Upper lobe of right lung (tissue), 1 donor: ENCODE measurements around the gene BCO2. TPM values are rescaled to one million over a fixed set of nuclear protein-coding genes. Genes with fewer than 3 reads are reported as not detected.
"Not testable (repeated sequence)": the region's sequence is repeated elsewhere in the genome, so short reads cannot be mapped to it uniquely, and the experiment has no call there.

ENCODE experiments used
- ATAC-seq: fragments of 200-7000 bp; cut with Tn5 transposase; one replicate; pipeline ENCODE4 v1.9.1; 2020; ENCODE audit warnings: mild to moderate bottlenecking, moderate library complexity
- DNase-seq: peaks from one replicate; pipeline ENCODE4 v3.0.0-alpha.2; 2020
- H3K27ac ChIP-seq: fragments of 200-600 bp; one replicate; pipeline ENCODE4 v1.8.0; 2022
- H3K27me3 ChIP-seq: fragments of 200-600 bp; one replicate; pipeline ENCODE4 v1.8.0; 2022; ENCODE audit warnings: mild to moderate bottlenecking
- H3K36me3 ChIP-seq: fragments of 200-600 bp; one replicate; pipeline ENCODE4 v1.8.0; 2022
- H3K4me1 ChIP-seq: fragments of 200-600 bp; one replicate; pipeline ENCODE4 v1.8.0; 2022
- H3K4me3 ChIP-seq: fragments of 200-600 bp; one replicate; pipeline ENCODE4 v1.8.0; 2022; ENCODE audit warnings: mild to moderate bottlenecking
- H3K9me3 ChIP-seq: fragments of 200-600 bp; one replicate; pipeline ENCODE4 v1.8.0; 2022
- CTCF ChIP-seq: fragments of 200-600 bp; IDR thresholded peaks from one replicate; pipeline ENCODE4 v1.8.0; 2022; ENCODE audit warnings: antibody characterized with exemption
- intact Hi-C: fragments of 100-400 bp; cut with DNase I; formaldehyde crosslinking; loops from one replicate; pipeline ENCODE4 v1.11.0; 2022
- total RNA-seq: library from RNA; stranded (reverse); fragmentation: NEBNext Ultra II Directional; extraction: Animal tissue kit (Norgen Biotek cat#: 25700); gene quantifications from one replicate; pipeline ENCODE4 v1.2.1, GENCODE V29; 2021
- donor health status: DM: no; HTN: yes; CAD: no; lungs with severe emphysema.

BCO2 gene
- total RNA-seq, 1 donor from 2014 or later = 7.7 TPM

- intact Hi-C loops = no loop called here
- DNase-seq = no peak
- no peak for ATAC-seq
- H3K36me3 ChIP-seq = no peaks in the 10 kb centered on the region
- H3K4me1 ChIP-seq = no peaks in the 10 kb centered on the region
- H3K9me3 ChIP-seq = no peaks in the 10 kb centered on the region
- H3K4me3 ChIP-seq = no peak overlapping the region
- no peaks in the 10 kb centered on the region for H3K27me3 ChIP-seq
- no peak for TF ChIP-seq CTCF
- no peak overlapping the region for H3K27ac ChIP-seq
Observed at GRCh38 chr11:112196519-112197087, 21.3 kb downstream of the BCO2 start.

- H3K27me3 ChIP-seq, intact Hi-C loops, H3K4me3 ChIP-seq, H3K27ac ChIP-seq, H3K36me3 ChIP-seq, H3K9me3 ChIP-seq, ATAC-seq, H3K4me1 ChIP-seq, DNase-seq: not testable (repeated sequence)
Observed at GRCh38 chr11:112199101-112199500, 23.8 kb downstream of the BCO2 start.

DNA sequence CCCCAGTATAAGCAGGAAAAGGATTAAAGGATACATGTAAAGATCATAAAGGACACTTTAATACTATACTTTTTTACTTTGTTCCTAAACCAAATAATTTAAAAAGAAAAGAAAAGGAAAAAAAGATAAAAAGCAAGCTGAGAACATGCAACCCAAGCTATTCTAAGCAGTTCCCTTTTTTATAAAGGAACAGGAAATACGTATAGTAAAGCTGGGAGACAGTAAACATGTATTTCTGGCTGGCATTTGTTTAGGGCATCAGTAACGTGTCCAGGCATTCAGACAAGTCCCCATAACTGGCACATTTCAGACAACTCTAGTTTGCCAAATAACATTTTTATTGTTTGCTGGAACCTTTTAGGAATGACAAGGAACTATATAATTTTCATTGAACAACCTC, 24.9 kb downstream of the BCO2 start:
- no peaks in the 10 kb centered on the region for H3K4me1 ChIP-seq
- no peaks in the 10 kb centered on the region for H3K9me3 ChIP-seq
- no peak for DNase-seq
- no peak for TF ChIP-seq CTCF
- H3K27ac ChIP-seq = no peak overlapping the region
- intact Hi-C loops = no loop called here
- ATAC-seq = no peak
- H3K36me3 ChIP-seq = no peaks in the 10 kb centered on the region
- no peaks in the 10 kb centered on the region for H3K27me3 ChIP-seq
- H3K4me3 ChIP-seq = no peak overlapping the region

DNA sequence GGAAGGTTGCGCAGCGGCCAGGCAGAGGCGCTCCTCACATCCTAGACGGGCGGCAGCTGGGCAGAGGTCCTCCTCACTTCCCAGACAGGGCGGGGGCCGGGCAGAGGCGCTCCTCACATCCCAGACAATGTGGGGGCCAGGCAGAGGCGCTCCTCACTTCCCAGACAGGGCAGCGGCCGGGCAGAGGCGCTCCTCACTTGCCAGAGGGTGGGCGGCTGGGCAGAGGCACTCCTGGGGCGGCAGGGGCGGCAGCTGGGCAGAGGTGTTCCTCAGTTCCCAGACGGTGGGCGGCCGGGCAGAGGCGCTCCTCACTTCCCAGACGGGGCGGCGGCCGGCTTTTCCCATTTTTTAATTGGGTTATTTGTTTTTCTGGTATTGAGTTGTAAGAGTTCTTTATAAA, 30.8 kb downstream of the BCO2 start:
- Histone ChIP-seq H3K36me3 (no peaks in the 10 kb centered on the region), H3K27me3 (no peaks in the 10 kb centered on the region), H3K4me3 (no peak overlapping the region), H3K9me3 (no peaks in the 10 kb centered on the region), H3K4me1 (no peaks in the 10 kb centered on the region), H3K27ac (no peak overlapping the region)
- DNase-seq (no peak), ATAC-seq (no peak)
- TF ChIP-seq CTCF = no peak
- intact Hi-C loops = no loop called here

DNA sequence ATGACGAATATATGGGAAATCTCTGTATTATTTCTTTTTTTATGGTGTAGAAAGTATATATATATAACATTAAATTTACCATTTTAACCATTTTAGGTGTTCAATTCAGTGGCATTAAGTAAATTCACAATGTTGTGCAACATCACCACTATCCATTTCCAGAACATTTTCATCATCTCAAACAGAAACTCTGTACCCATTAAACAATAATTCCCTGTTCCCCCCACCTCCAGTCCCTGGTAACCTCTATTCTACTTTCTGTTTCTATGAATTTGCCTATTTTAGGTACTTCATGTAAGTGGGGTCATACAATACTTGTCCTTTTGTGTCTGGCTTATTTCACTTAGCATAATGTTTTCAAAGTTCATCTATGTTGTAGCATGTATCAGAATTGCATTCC, 35.6 kb downstream of the BCO2 start:
- Histone ChIP-seq H3K9me3 (no peaks in the 10 kb centered on the region), H3K4me1 (no peaks in the 10 kb centered on the region), H3K27me3 (no peaks in the 10 kb centered on the region), H3K36me3 (no peaks in the 10 kb centered on the region), H3K4me3 (no peak overlapping the region), H3K27ac (no peak overlapping the region)
- DNase-seq = no peak
- intact Hi-C loops = no loop called here
- TF ChIP-seq CTCF = no peak
- ATAC-seq = no peak

DNA sequence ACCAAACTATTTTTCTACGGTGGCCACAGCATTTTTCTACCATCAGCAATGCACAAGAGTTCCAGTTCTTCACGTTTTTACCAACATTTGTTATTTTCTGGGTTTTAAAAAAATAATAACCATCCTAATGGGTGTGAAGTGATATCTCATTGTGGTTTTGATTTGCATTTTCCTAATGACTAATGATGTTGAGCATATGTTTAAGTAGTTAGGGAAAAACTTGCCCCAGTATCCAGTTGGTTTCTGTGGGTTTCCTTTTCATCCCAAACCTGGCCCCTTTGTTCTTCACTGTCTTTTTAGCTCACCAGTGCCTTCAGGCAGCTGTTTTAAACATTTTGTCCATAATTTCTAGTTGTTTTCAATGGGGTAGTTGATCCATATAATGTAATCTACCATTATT, 36.2 kb downstream of the BCO2 start:
- Histone ChIP-seq H3K27ac (no peak overlapping the region), H3K9me3 (no peaks in the 10 kb centered on the region), H3K4me3 (no peak overlapping the region), H3K27me3 (no peaks in the 10 kb centered on the region), H3K4me1 (no peaks in the 10 kb centered on the region), H3K36me3 (no peaks in the 10 kb centered on the region)
- DNase-seq (no peak), ATAC-seq (no peak)
- intact Hi-C loops = no loop called here
- no peak for TF ChIP-seq CTCF
